ENCODE results near the gene RNF25. TPM values are rescaled to one million over a fixed set of nuclear protein-coding genes. Genes with fewer than 3 reads are reported as not detected.

Gene RNF25
- total RNA-seq, 1 experiment from 2014 or later: 27.2 TPM

DNA sequence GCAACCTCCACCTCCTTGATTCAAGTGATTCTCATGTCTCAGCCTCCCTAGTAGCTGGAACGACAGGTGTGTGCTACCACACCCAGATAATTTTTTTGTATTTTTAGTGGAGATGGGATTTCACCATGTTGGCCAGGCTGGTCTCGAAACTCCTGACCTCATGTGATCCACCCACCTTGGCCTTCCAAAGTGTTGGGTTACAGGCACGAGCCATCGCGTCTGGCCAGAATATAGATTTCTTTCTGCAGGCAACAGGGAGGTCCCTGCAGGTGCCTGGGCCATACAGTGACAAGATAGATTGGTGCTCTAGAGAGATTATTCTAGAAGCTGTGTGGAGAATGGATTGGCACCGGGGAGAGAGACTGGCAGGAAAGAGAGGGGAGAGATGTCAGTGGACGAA is 50.8 kb downstream of the RNF25 start:
- ChIA-PET POLR2A (ENCODE audit: unreplicated experiment) (no interaction called here), CTCF (no interaction called here)
- Histone ChIP-seq H3K4me2 (no peak overlapping the region), H3K27me3 (ENCODE audit: insufficient read depth, low read depth) (no peaks in the 10 kb centered on the region), H4K20me1 (ENCODE audit: insufficient read depth) (no peaks in the 10 kb centered on the region), H3F3A (ENCODE audit: insufficient read depth, low read depth) (no peaks in the 10 kb centered on the region), H3K36me3 (ENCODE audit: low read depth) (no peaks in the 10 kb centered on the region), H3K79me2 (ENCODE audit: low read depth) (no peaks in the 10 kb centered on the region), H3K27ac (no peak overlapping the region), H2AFZ (no peak overlapping the region), H3K4me1 (replicated peaks; ENCODE audit: insufficient read depth) (no peaks in the 10 kb centered on the region), H3K4me3 (no peak overlapping the region), H3K9me3 (ENCODE audit: insufficient read depth, low read depth) (no peaks in the 10 kb centered on the region), H3K9me2 (ENCODE audit: insufficient read depth) (no peaks in the 10 kb centered on the region)
- intact Hi-C loops (cut with micrococcal nuclease; ENCODE audit: unreplicated experiment): no loop called here
- DNase-seq: no peak
- TF ChIP-seq, protein P1, sequence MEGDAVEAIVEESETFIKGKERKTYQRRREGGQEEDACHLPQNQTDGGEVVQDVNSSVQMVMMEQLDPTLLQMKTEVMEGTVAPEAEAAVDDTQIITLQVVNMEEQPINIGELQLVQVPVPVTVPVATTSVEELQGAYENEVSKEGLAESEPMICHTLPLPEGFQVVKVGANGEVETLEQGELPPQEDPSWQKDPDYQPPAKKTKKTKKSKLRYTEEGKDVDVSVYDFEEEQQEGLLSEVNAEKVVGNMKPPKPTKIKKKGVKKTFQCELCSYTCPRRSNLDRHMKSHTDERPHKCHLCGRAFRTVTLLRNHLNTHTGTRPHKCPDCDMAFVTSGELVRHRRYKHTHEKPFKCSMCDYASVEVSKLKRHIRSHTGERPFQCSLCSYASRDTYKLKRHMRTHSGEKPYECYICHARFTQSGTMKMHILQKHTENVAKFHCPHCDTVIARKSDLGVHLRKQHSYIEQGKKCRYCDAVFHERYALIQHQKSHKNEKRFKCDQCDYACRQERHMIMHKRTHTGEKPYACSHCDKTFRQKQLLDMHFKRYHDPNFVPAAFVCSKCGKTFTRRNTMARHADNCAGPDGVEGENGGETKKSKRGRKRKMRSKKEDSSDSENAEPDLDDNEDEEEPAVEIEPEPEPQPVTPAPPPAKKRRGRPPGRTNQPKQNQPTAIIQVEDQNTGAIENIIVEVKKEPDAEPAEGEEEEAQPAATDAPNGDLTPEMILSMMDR (conservative IDR thresholded peaks at IDR 0.05): no peak
- no peak for TF ChIP-seq EZH2 (IDR thresholded peaks at IDR 0.05; ENCODE audit: low read depth)
- no TSS peak for BruUV-seq (replicated peaks)

DNA sequence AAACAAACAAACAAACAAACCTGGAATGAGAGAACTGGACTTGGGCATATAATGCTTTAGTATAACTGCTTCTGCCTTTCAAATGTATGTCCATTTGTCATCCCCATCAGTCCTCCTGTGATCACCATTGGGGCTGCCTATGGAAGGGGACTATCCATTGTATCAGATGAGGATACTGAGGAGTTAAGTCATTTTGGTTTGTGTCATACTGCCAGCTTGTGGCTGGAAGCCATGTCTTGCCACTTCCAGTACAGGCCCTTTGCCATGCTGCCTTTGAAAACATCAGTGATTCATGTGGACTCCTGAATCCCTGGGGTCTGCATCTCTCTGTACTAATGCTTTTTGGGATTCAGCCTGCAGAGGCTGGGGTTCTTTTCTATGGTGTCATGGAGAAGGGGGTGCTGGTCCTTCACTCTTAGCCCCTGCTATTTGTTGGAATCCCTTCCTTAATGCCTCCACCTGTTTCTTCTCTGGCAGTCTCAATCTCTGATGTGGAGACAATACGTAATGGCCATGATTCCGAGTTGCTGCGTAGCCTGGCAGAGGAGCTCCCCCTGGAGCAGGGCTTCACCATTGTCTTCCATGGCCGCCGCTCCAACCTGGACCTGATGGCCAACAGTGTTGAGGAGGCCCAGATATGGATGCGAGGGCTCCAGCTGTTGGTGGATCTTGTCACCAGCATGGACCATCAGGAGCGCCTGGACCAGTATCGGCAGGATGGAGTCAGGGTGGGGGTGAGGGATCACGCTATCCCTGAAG is 53.5 kb downstream of the RNF25 start:
- intact Hi-C loops (cut with micrococcal nuclease; ENCODE audit: unreplicated experiment): no loop called here

DNA sequence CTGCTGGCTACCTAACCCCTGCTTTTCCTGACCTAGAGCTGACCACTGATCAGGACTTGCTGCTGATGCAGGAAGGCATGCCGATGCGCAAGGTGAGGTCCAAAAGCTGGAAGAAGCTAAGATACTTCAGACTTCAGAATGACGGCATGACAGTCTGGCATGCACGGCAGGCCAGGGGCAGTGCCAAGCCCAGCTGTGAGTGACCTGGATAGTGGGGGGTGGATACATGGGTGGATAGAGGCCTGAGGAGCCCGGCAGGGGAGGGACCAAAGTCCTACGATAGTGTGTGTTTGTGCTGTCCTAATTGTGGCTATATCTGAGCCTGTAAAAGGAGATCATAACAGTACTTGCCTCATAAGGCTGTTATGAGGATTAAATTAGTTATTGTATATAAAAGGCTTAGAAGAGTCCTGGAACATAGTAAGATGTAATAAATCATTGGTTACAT is 55.9 kb downstream of the RNF25 start:
- POLR2A ChIA-PET (ENCODE audit: unreplicated experiment): interaction anchor here (0.6 kb wide), 1 partner anchor 405 kb away, joined by 4 read pairs; no protein-coding TSS in a partner anchor
- Histone ChIP-seq H3F3A (ENCODE audit: insufficient read depth, low read depth) (no peaks in the 10 kb centered on the region), H2AFZ (no peak overlapping the region), H3K79me2 (ENCODE audit: low read depth) (no peaks in the 10 kb centered on the region), H3K9me3 (ENCODE audit: insufficient read depth, low read depth) (no peaks in the 10 kb centered on the region), H3K9me2 (ENCODE audit: insufficient read depth) (no peaks in the 10 kb centered on the region), H3K27me3 (ENCODE audit: insufficient read depth, low read depth) (no peaks in the 10 kb centered on the region), H3K36me3 (ENCODE audit: low read depth) (no peaks in the 10 kb centered on the region), H3K4me2 (no peak overlapping the region), H4K20me1 (ENCODE audit: insufficient read depth) (no peaks in the 10 kb centered on the region), H3K27ac (no peak overlapping the region), H3K4me1 (replicated peaks; ENCODE audit: insufficient read depth) (no peaks in the 10 kb centered on the region), H3K4me3 (no peak overlapping the region)
- CTCF ChIA-PET: no interaction called here
- TF ChIP-seq, protein P1 (conservative IDR thresholded peaks at IDR 0.05): no peak
- TF ChIP-seq EZH2 (IDR thresholded peaks at IDR 0.05; ENCODE audit: low read depth): no peak
- intact Hi-C loops (cut with micrococcal nuclease; ENCODE audit: unreplicated experiment): no loop called here
- no peak for DNase-seq
- no TSS peak for BruUV-seq (replicated peaks)

More for the DNA sequence above, 53.5 kb downstream of the RNF25 start:
- no peak overlapping the region for H2AFZ ChIP-seq
- no peaks in the 10 kb centered on the region for H3K36me3 ChIP-seq (ENCODE audit: low read depth)
- H3K4me3 ChIP-seq: no peak overlapping the region
- no peaks in the 10 kb centered on the region for H3K27me3 ChIP-seq (ENCODE audit: insufficient read depth, low read depth)
- no peaks in the 10 kb centered on the region for H3K9me3 ChIP-seq (ENCODE audit: insufficient read depth, low read depth)
- no peak overlapping the region for H3K4me2 ChIP-seq
- H3K27ac ChIP-seq: no peak overlapping the region
- H3K79me2 ChIP-seq (ENCODE audit: low read depth): no peaks in the 10 kb centered on the region
- TF ChIP-seq, protein P1 (conservative IDR thresholded peaks at IDR 0.05): no peak
- no peak for TF ChIP-seq EZH2 (IDR thresholded peaks at IDR 0.05; ENCODE audit: low read depth)
- H3K4me1 ChIP-seq (replicated peaks; ENCODE audit: insufficient read depth): no peaks in the 10 kb centered on the region
- no peaks in the 10 kb centered on the region for H4K20me1 ChIP-seq (ENCODE audit: insufficient read depth)
- no peaks in the 10 kb centered on the region for H3K9me2 ChIP-seq (ENCODE audit: insufficient read depth)
- BruUV-seq (replicated peaks): no TSS peak
- no peaks in the 10 kb centered on the region for H3F3A ChIP-seq (ENCODE audit: insufficient read depth, low read depth)
- CTCF ChIA-PET: no interaction called here
- POLR2A ChIA-PET (ENCODE audit: unreplicated experiment): interaction anchor here (0.6 kb wide), 1 partner anchor 55 kb away, joined by 3 read pairs; no protein-coding TSS in a partner anchor
- DNase-seq: no peak

Other genes with a start within 250 kb of the RNF25 start
- 13.1 and 15.4 TPM in 2 replicates for gene USP37, start 103.7 kb downstream of the RNF25 start, total RNA-seq (2021)
- 45.8 and 46.0 TPM in 2 replicates for gene CNOT9, start 103.2 kb downstream of the RNF25 start, total RNA-seq (2021)
- gene PLCD4, start 64.1 kb downstream of the RNF25 start, total RNA-seq (2021): 0.74 and 1.3 TPM in 2 replicates
- gene ZNF142, start 12.4 kb downstream of the RNF25 start, total RNA-seq (2021): 23.1 and 23.7 TPM in 2 replicates
- gene BCS1L, start 12.3 kb downstream of the RNF25 start, total RNA-seq (2021): 36.0 and 38.8 TPM in 2 replicates
- gene STK36, start 84 bp upstream of the RNF25 start, total RNA-seq (2021): 47.8 and 52.9 TPM in 2 replicates
- 43.9 and 57.1 TPM in 2 replicates for gene TTLL4, start 38.8 kb upstream of the RNF25 start, total RNA-seq (2021)
- 0.94 and 2.0 TPM in 2 replicates for gene CYP27A1, start 110.1 kb upstream of the RNF25 start, total RNA-seq (2021)
- not detected in 2 replicates for gene PRKAG3, start 159.8 kb upstream of the RNF25 start, total RNA-seq (2021)
- 0.33 and 0.45 TPM in 2 replicates for gene WNT6, start 187.8 kb upstream of the RNF25 start, total RNA-seq (2021)
- 1.2 and 2.3 TPM in 2 replicates for gene WNT10A, start 208.8 kb upstream of the RNF25 start, total RNA-seq (2021)

Measured in PC-9 (cell line).